ENCODE measurements around the gene LPAR2.

GRCh38 chr19:19662344-19662743 lies 34.3 kb upstream of the LPAR2 start:
- TF ChIP-seq POLR2AphosphoS5 (IDR thresholded peaks at IDR 0.05; ENCODE audit: low read depth, low read length) (no peak), TAF1 (IDR thresholded peaks at IDR 0.05; ENCODE audit: borderline replicate concordance, insufficient read depth, low read length) (no peak), REST (IDR thresholded peaks at IDR 0.05; ENCODE audit: insufficient read depth in 1 of 2, low read depth in 2 of 2, low read length in 2 of 2) (no peak), SIN3A (IDR thresholded peaks at IDR 0.05; ENCODE audit: borderline replicate concordance, insufficient read depth, low read length) (no peak)
